Inflammatory macrophage (primary cell): Measurements from ENCODE around the gene C14orf132.
"Not testable (repeated sequence)": the region's sequence is repeated elsewhere in the genome, so short reads cannot be mapped to it uniquely, and the experiment has no call there.

Experiments used
- DNase-seq, 2 donors: peaks; one replicate each; pipeline ENCODE4 v3.0.0-alpha.2; 2020 to 2022

Gene C14orf132

GRCh38 chr14:96060186-96060933 lies 21.2 kb downstream of the C14orf132 start:
- DNase-seq = no peak

DNA sequence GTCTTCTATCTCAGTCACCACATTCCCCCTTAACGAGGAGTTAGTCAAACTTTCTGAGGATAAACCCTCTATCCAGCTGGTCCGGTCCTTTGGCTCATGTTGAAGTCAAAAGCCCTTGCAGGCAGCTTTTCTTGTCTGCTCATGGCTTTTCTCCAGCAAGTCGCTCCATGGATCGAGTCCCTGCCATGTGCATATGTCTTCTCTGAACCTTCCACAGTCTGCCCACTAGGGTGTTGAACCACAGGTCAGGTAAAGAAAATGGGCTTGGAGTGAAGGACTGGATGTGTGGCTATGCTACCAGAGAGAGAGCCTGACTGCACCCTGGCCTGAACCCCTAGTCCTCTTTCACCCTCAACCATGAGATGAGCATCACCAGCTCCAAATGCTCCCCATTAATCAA lies 22.8 kb downstream of the C14orf132 start:
- no peak for DNase-seq

GRCh38 chr14:96062506-96062905 lies 23.3 kb downstream of the C14orf132 start:
- no peak for DNase-seq

DNA sequence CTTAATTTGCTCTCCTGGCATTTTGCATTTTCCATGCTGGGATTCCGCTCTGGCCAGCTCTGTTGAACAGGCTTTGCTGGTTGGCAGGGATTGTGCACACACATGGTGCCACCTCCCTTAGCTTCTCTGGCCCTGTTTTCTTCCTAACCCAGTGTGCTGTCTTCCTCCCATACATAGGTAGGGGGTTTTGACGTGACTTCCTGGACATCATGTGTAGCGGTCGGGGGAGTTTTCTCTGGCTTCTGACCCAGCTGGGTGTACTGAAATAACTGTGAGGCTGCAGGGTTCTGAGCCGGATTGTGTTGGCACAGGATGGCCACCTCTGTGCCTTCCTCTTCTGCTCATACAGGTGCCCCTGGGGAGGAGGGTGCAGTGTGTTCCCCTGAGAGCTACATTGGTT lies 25.7 kb downstream of the C14orf132 start:
- no peak for DNase-seq

DNA sequence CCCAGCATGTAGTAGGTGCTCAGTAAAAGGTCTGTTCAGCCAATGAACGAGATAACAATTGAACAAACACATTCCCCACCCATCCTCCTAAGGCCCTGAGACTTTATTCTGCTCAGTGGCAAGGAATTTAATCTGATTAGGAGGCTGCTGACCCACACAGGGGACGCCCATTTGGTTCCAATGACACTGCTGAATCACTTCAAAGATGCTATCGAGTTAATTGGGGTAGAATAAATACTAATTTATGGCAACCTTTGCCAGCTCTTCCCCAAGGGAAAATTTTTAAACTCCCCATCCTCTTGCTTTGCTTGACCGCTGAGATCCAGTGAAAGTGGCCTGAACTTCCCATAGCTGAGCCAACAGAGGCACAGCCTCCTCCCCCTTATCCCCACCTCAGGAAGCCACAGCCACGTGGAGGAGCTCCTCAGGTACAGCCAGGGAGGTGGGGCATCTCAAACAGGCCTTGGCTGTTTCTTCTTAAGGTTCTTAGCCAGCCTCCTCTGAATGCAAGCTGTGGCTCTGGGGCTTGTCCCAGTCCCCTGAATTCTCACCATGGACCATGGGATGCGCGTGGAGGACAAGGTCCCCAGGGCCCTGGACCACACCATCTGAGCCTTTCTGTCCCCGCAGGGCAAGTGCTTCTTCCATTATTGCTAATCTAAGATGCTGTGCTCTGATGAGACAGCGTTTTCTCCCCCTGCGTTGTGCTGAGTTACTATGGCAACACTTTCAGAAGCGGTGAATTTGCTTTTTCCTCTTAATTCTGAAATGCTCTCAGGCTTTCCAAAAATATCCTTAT lies 26.7 kb downstream of the C14orf132 start:
- DNase-seq = no peak

DNA sequence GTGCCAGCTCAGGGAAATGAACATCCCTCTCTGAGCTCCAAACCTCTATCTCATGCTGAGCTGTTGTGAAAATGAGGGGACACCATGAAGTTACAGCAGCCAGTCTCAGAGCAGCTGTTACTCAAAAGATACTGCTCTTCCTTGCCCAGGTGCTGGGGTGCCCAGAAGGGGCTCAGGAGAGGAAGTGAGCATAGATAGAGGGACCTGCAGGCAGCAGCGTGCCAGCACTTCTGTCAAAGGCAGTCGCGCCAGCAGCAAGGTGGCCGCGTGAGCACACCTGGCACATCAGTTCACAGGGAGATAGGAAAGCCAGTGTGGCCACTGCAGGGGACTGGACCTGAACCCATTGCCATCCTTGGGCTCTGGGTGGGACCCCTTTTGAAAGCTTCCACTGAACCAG lies 27.8 kb downstream of the C14orf132 start:
- DNase-seq = no peak

DNA sequence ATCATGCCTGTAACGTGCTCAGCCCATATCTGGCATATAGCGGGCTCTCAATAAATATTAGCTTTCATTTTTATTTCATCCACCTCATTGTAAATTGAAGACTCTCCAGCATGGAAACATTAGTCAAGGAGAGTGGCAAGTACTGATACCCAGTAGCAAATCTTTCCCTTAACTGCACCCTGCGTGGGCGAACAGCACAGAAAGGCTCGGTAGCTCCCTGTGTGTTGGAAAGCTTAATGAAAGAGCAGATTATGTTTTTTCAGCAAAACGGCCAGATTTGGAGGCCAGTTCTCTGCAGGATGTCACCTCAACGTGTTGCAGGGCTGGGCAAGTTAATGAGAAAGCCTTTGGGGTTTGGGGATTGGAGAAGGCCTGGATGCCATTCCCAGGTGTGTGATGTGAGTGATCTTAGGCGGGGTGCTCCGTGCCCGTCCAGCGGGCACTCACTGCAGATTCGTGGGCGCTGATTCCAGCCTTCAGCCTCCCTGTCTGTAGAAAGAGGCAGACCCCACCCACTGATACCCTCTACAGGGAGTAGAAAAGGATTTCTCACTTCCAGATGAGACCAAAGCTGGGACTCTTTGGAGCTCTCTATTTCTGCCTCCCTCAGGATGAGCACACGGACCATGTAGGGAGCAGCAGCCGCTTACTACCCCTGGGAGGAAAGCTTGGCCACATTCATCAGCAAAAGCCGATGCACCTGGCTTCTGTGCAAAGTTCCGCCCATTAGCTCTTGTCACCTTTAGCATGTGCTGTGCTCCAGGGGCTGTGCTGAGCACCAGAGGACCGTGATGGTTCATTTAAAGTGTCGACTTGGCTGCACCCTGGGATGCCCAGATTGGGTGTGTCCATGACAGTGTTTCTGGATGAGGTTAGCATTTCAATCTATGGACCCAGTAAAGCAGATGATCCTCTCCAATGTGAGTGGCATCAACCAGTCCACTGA lies 29.1 kb downstream of the C14orf132 start:
- DNase-seq = no peak

- no peak for DNase-seq
Measured at GRCh38 chr14:96069421-96069820, 30.3 kb downstream of the C14orf132 start.

- DNase-seq = no peak
Measured at GRCh38 chr14:96071561-96071960, 32.4 kb downstream of the C14orf132 start.

DNA sequence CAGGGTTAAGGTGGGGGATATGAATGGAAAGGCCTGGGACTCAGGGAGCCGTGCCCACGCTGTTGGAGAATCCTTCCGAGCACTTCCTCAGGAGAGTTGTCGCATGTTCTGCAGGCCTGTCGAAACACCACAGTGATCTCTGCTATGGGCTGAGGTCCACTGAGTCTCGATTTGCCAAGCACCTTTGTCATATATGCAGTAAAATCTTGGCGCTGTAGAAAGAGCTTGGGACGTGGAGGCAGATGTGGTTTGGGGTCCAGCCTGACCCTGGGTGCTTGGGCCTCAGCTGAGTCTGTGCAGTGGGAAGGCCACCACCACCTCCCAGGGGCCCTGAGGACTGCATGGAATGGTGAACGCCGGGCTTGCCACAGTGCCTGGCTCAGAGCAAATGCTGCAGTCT lies 32.9 kb downstream of the C14orf132 start:
- no peak for DNase-seq

DNA sequence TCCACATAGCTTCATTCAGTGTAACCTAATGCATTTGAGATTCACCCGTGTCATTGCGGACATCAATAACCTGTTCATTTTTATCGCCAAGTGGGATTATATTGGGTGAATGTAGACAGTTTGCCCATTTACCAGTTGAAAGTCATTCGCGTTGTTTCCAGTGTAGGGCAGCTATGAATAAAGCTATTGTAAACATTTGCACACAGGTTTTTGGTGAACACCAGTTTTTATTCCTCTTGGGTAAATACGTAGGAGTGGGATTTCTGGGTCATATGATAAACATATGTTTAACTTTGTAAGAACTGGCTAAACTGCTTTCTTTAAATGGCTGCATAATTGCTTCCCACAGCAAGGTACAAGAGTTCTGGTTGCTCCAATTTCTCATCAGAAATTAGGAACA lies 33.6 kb downstream of the C14orf132 start:
- no peak for DNase-seq

GRCh38 chr14:96073260-96074039 lies 34.3 kb downstream of the C14orf132 start:
- DNase-seq = not testable (repeated sequence)

DNA sequence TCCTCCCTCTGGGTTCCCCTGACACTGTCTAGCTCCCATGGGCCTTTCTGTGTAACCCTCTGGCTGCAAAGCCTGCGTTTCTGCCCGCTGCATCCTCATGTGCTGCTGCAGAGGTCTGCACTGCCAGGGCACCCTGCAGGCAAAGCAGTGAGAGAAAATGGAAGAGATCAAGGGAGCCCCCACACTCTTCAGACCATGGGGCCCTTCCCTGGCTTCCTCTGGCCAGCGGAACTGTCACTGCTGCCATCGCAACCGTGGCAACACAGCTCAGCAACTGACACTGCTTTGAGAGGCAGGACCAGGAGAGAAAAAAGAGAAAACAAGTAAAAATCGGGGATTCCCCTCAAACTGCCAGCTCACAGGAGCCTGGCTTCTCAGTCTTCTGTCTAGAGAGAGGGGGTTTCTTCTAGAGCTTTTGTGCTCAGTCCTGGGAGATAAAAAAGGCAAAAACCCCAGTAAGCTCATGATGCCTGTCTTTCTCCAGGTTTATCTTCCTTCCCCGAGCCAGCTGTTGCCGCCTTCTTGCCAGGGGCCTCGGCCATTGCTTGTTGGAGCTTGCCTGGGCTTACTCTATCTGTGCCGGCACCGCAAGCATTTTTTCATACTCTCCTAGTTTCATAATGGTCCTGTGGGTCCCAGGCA lies 38.9 kb downstream of the C14orf132 start:
- DNase-seq = no peak

- no peak for DNase-seq
Measured at GRCh38 chr14:96078625-96079016, 39.5 kb downstream of the C14orf132 start.

GRCh38 chr14:96079066-96079465 lies 39.9 kb downstream of the C14orf132 start:
- DNase-seq = no peak

GRCh38 chr14:96080571-96080970 lies 41.4 kb downstream of the C14orf132 start:
- no peak for DNase-seq

DNA sequence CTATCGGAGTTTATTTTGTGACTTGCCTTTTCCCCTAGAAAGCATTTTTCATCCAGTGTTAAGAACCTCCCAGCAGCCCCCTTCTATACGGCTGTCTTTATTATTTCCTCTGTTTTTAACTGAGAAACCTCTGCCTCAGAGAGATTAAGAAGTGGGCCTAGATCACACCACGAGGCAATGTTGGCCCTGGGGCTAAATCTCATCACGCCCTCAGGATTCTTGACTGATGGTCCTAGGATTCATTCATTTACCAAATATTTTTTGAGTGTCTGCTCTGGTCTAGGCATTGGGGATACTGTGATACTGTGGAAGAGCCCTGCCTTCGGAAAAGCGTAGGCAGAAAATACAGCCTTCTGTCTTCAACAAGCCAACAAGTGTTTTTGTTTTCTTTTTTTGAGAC lies 42.1 kb downstream of the C14orf132 start:
- no peak for DNase-seq

DNA sequence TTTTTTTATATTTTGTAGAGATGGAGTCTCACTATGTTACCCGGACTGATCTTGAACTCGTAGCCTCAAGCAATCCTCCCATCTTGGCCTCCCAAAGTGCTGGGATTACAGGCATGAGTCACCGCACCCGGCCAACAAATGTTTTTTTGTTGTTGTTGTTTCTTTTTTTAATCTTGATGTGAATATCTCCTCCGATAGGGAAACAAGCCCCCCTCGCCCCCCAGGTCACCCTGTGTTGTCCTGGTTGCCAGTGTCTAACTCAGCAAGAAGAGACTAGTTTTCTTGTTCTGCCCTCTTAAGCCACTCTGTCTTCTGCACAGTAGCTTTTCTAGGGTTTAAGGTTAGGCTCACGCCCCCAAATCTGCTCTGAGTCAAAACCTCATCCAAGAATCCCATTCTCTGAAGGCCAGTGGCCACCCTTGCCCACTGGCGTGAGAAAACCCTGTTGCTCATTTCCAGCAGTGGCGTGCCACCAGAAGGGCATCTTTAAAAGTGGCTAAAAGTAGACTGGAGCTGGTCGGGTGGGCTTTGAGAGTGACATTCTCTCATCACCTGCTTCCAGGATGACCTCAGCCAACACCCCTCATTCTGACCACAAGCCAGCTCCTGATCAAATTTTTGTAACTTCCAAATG lies 42.7 kb downstream of the C14orf132 start:
- DNase-seq = no peak

DNA sequence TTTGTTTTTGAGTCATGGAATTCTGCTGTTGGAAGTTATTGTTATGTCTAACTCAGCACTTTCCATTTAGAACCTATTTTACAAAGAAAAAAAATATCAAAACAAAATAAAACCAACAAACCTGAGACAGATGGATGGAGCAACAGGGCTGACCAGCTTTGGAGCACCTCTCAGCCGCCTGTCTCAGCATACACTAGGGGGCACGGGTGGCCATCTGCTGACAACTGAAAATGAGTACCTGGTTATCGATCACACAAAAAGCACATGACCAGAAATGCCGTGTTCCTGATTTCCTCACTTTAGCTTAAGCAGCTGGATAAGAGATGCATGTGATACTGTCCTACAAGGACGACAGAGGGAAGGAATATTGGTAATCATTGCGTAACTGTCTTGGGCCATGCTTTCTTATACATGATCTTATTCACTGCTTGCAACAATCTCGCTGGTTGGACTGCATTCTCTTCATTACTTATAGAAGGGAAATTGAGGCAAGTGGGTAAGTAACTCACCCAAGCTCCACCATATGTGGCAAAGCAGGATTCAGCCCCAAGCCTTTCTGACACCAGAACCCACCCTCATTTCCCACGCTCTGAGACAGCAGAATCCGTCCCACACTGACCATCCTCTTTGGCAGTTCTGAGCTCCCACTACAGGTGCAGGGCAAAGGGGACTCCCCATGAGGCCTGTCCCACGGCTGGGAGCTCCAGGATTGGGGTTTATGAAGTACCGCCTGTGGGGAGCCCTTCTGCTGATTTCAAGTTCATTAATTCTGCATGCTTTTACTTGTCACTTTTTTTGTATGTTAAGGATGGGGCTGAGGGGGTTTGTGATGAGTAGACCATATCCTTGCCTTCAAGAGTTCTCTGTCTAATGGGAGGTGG lies 43.5 kb downstream of the C14orf132 start:
- DNase-seq = no peak

- no peak for DNase-seq
Measured at GRCh38 chr14:96083667-96084320, 44.6 kb downstream of the C14orf132 start.
